ENCODE results near the gene GRM8. TPM values are rescaled to one million over a fixed set of nuclear protein-coding genes. Genes with fewer than 3 reads are reported as not detected.

The GRM8 gene
- total and polyA plus RNA-seq, 9 of the 15 experiments (the other 6 are each of a cell fraction or from before 2014, with no cell fraction given) = 0.13 TPM; not detected in 7

DNA sequence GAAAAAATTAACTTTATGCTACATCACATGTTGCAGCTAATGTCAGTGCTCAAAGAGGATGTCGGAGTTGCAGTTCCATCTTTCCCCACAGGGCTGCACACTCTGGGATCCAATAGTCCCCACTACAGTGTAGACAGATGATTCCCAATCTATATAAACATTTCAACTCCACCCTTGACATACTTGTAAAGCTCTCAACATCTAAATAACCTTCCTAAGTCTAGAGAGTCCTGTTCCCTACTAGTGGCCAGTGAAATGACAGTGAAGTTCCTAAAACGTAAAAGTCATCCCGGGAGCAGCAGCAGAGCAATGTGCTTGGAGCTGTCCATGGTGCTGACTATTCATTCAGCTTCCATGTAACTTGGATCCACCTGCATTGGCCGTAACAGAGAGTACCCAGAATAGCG lies 145.1 kb downstream of the GRM8 start (continued):
- TF ChIP-seq, protein P1, sequence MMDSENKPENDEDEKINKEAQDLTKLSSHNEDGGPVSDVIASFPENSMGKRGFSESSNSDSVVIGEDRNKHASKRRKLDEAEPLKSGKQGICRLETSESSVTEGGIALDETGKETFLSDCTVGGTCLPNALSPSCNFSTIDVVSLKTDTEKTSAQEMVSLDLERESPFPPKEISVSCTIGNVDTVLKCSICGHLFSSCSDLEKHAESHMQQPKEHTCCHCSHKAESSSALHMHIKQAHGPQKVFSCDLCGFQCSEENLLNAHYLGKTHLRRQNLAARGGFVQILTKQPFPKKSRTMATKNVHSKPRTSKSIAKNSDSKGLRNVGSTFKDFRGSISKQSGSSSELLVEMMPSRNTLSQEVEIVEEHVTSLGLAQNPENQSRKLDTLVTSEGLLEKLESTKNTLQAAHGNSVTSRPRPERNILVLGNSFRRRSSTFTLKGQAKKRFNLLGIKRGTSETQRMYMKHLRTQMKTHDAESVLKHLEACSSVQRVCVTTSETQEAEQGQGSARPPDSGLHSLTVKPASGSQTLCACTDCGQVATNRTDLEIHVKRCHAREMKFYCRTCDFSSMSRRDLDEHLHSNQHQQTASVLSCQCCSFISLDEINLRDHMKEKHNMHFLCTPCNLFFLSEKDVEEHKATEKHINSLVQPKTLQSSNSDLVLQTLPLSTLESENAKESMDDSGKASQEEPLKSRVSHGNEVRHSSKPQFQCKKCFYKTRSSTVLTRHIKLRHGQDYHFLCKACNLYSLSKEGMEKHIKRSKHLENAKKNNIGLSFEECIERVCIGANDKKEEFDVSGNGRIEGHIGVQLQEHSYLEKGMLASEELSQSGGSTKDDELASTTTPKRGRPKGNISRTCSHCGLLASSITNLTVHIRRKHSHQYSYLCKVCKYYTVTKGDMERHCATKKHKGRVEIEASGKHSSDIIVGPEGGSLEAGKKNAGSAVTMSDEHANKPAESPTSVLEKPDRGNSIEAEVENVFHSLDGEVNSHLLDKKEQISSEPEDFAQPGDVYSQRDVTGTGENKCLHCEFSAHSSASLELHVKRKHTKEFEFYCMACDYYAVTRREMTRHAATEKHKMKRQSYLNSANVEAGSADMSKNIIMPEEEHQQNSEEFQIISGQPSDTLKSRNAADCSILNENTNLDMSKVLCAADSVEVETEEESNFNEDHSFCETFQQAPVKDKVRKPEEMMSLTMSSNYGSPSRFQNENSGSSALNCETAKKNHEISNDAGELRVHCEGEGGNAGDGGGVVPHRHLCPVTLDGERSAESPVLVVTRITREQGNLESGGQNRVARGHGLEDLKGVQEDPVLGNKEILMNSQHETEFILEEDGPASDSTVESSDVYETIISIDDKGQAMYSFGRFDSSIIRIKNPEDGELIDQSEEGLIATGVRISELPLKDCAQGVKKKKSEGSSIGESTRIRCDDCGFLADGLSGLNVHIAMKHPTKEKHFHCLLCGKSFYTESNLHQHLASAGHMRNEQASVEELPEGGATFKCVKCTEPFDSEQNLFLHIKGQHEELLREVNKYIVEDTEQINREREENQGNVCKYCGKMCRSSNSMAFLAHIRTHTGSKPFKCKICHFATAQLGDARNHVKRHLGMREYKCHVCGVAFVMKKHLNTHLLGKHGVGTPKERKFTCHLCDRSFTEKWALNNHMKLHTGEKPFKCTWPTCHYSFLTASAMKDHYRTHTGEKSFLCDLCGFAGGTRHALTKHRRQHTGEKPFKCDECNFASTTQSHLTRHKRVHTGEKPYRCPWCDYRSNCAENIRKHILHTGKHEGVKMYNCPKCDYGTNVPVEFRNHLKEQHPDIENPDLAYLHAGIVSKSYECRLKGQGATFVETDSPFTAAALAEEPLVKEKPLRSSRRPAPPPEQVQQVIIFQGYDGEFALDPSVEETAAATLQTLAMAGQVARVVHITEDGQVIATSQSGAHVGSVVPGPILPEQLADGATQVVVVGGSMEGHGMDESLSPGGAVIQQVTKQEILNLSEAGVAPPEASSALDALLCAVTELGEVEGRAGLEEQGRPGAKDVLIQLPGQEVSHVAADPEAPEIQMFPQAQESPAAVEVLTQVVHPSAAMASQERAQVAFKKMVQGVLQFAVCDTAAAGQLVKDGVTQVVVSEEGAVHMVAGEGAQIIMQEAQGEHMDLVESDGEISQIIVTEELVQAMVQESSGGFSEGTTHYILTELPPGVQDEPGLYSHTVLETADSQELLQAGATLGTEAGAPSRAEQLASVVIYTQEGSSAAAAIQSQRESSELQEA (IDR thresholded peaks at IDR 0.05; ENCODE audit: low read depth) = no peak
- TF ChIP-seq BCOR (IDR thresholded peaks at IDR 0.05) (no peak), LCOR (CRISPR knock-in tag; IDR thresholded peaks at IDR 0.05) (peak; percentile 78), ZNF140 (CRISPR knock-in tag; IDR thresholded peaks at IDR 0.05) (no peak), BRCA1 (IDR thresholded peaks at IDR 0.05) (no peak), BRCA1 (CRISPR knock-in tag; IDR thresholded peaks at IDR 0.05) (no peak), RFX7 (CRISPR knock-in tag; IDR thresholded peaks at IDR 0.05) (no peak), MCM5 (IDR thresholded peaks at IDR 0.05; ENCODE audit: low read depth) (no peak), MLLT1 (IDR thresholded peaks at IDR 0.05) (no peak), ARID3A (IDR thresholded peaks at IDR 0.05; ENCODE audit: borderline replicate concordance, low read depth, low read length) (no peak), NR4A1 (CRISPR knock-in tag; IDR thresholded peaks at IDR 0.05) (no peak), NR4A1 (tag; IDR thresholded peaks at IDR 0.05) (peak; percentile 84; the same call in 1 of the 2 replicates)
- TF ChIP-seq, protein P2, sequence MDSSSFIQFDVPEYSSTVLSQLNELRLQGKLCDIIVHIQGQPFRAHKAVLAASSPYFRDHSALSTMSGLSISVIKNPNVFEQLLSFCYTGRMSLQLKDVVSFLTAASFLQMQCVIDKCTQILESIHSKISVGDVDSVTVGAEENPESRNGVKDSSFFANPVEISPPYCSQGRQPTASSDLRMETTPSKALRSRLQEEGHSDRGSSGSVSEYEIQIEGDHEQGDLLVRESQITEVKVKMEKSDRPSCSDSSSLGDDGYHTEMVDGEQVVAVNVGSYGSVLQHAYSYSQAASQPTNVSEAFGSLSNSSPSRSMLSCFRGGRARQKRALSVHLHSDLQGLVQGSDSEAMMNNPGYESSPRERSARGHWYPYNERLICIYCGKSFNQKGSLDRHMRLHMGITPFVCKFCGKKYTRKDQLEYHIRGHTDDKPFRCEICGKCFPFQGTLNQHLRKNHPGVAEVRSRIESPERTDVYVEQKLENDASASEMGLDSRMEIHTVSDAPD (CRISPR knock-in tag; IDR thresholded peaks at IDR 0.05) = no peak
- TF ChIP-seq, protein P3, sequence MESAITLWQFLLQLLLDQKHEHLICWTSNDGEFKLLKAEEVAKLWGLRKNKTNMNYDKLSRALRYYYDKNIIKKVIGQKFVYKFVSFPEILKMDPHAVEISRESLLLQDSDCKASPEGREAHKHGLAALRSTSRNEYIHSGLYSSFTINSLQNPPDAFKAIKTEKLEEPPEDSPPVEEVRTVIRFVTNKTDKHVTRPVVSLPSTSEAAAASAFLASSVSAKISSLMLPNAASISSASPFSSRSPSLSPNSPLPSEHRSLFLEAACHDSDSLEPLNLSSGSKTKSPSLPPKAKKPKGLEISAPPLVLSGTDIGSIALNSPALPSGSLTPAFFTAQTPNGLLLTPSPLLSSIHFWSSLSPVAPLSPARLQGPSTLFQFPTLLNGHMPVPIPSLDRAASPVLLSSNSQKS (CRISPR knock-in tag; IDR thresholded peaks at IDR 0.05) = no peak
- TF ChIP-seq, protein P4, sequence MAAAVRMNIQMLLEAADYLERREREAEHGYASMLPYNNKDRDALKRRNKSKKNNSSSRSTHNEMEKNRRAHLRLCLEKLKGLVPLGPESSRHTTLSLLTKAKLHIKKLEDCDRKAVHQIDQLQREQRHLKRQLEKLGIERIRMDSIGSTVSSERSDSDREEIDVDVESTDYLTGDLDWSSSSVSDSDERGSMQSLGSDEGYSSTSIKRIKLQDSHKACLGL (CRISPR knock-in tag; IDR thresholded peaks at IDR 0.05; ENCODE audit: borderline replicate concordance, poor library complexity, severe bottlenecking) = no peak

Measured in K562 (cell line).